ENCODE measurements around the gene CNTNAP2.

The CNTNAP2 gene

GRCh38 chr7:148095066-148095465 is 1978.5 kb downstream of the CNTNAP2 start:
- H3K79me2 ChIP-seq (ENCODE audit: control insufficient read depth, insufficient read depth, low read length), result no peaks in the 10 kb centered on the region
- H3K9ac ChIP-seq (ENCODE audit: low read length), result no peak overlapping the region
- no peak overlapping the region for H2BK15ac ChIP-seq (replicated peaks; ENCODE audit: low read depth)
- no peak overlapping the region for H4K5ac ChIP-seq (ENCODE audit: low read length)
- H2BK120ac ChIP-seq (ENCODE audit: low read depth, low read length), result no peak overlapping the region
- H3K4me1 ChIP-seq (ENCODE audit: control insufficient read depth, low read depth, low read length), result no peaks in the 10 kb centered on the region
- no peak overlapping the region for H2AK5ac ChIP-seq (ENCODE audit: low read length)
- H3K4me2 ChIP-seq (ENCODE audit: low read length), result no peak overlapping the region
- no peak overlapping the region for H3K4me3 ChIP-seq (ENCODE audit: low read length)
- no peaks in the 10 kb centered on the region for H3K27me3 ChIP-seq (ENCODE audit: insufficient read depth, low read length, poor library complexity)
- H2BK5ac ChIP-seq (ENCODE audit: low read length), result no peak overlapping the region
- H3K4ac ChIP-seq (ENCODE audit: low read depth, low read length), result no peak overlapping the region
- H3K79me1 ChIP-seq (ENCODE audit: low read length), result no peaks in the 10 kb centered on the region
- WGBS (ENCODE audit: extremely low coverage, insufficient coverage, low lambda C conversion rate), result no CpG with 5 or more reads among the region's 8 CpGs
- no peak overlapping the region for H4K8ac ChIP-seq (ENCODE audit: low read depth, low read length)
- no peak overlapping the region for H3K56ac ChIP-seq (ENCODE audit: low read length)
- H3K27ac ChIP-seq (ENCODE audit: low read depth, low read length), result no peak overlapping the region
- no peak overlapping the region for H3K23ac ChIP-seq (ENCODE audit: low read length)
- no peak overlapping the region for H3K18ac ChIP-seq (ENCODE audit: low read length)
- H3K36me3 ChIP-seq (ENCODE audit: control insufficient read depth, insufficient read depth, low read length), result no peaks in the 10 kb centered on the region
- DNase-seq, result no peak

GRCh38 chr7:148104136-148104716 is 1987.6 kb downstream of the CNTNAP2 start:
- no peak overlapping the region for H2BK120ac ChIP-seq (ENCODE audit: low read depth, low read length)
- no peak overlapping the region for H2BK15ac ChIP-seq (replicated peaks; ENCODE audit: low read depth)
- H4K5ac ChIP-seq (ENCODE audit: low read length), result no peak overlapping the region
- no peak overlapping the region for H3K23ac ChIP-seq (ENCODE audit: low read length)
- no CpG with 5 or more reads among the region's 4 CpGs for WGBS (ENCODE audit: extremely low coverage, insufficient coverage, low lambda C conversion rate)
- no peak overlapping the region for H3K4me2 ChIP-seq (ENCODE audit: low read length)
- no peak overlapping the region for H3K56ac ChIP-seq (ENCODE audit: low read length)
- H2AK5ac ChIP-seq (ENCODE audit: low read length), result no peak overlapping the region
- no peak overlapping the region for H3K4me3 ChIP-seq (ENCODE audit: low read length)
- H3K27ac ChIP-seq (ENCODE audit: low read depth, low read length), result no peak overlapping the region
- no peaks in the 10 kb centered on the region for H3K79me2 ChIP-seq (ENCODE audit: control insufficient read depth, insufficient read depth, low read length)
- H2BK5ac ChIP-seq (ENCODE audit: low read length), result no peak overlapping the region
- no peak overlapping the region for H3K18ac ChIP-seq (ENCODE audit: low read length)
- H3K4ac ChIP-seq (ENCODE audit: low read depth, low read length), result no peak overlapping the region
- no peak overlapping the region for H4K8ac ChIP-seq (ENCODE audit: low read depth, low read length)
- H3K27me3 ChIP-seq (ENCODE audit: insufficient read depth, low read length, poor library complexity), result no peaks in the 10 kb centered on the region
- H3K36me3 ChIP-seq (ENCODE audit: control insufficient read depth, insufficient read depth, low read length), result no peaks in the 10 kb centered on the region
- no peak overlapping the region for H3K9ac ChIP-seq (ENCODE audit: low read length)
- no peaks in the 10 kb centered on the region for H3K79me1 ChIP-seq (ENCODE audit: low read length)
- DNase-seq, result no peak
- H3K4me1 ChIP-seq (ENCODE audit: control insufficient read depth, low read depth, low read length), result peaks cover 7% of the 10 kb centered on the region

GRCh38 chr7:148104924-148105323 is 1988.3 kb downstream of the CNTNAP2 start:
- Histone ChIP-seq H2BK15ac (replicated peaks; ENCODE audit: low read depth) (no peak overlapping the region), H4K5ac (ENCODE audit: low read length) (no peak overlapping the region), H4K8ac (ENCODE audit: low read depth, low read length) (no peak overlapping the region), H2BK5ac (ENCODE audit: low read length) (no peak overlapping the region), H3K4me2 (ENCODE audit: low read length) (no peak overlapping the region), H2AK5ac (ENCODE audit: low read length) (no peak overlapping the region), H3K79me2 (ENCODE audit: control insufficient read depth, insufficient read depth, low read length) (no peaks in the 10 kb centered on the region), H3K27me3 (ENCODE audit: insufficient read depth, low read length, poor library complexity) (no peaks in the 10 kb centered on the region), H3K4ac (ENCODE audit: low read depth, low read length) (no peak overlapping the region), H3K4me1 (ENCODE audit: control insufficient read depth, low read depth, low read length) (peaks cover 7% of the 10 kb centered on the region), H3K23ac (ENCODE audit: low read length) (no peak overlapping the region), H3K79me1 (ENCODE audit: low read length) (no peaks in the 10 kb centered on the region), H3K56ac (ENCODE audit: low read length) (no peak overlapping the region), H3K4me3 (ENCODE audit: low read length) (no peak overlapping the region), H2BK120ac (ENCODE audit: low read depth, low read length) (no peak overlapping the region), H3K27ac (ENCODE audit: low read depth, low read length) (no peak overlapping the region), H3K9ac (ENCODE audit: low read length) (no peak overlapping the region), H3K18ac (ENCODE audit: low read length) (no peak overlapping the region), H3K36me3 (ENCODE audit: control insufficient read depth, insufficient read depth, low read length) (no peaks in the 10 kb centered on the region)
- DNase-seq, result no peak
- no CpG with 5 or more reads among the region's 2 CpGs for WGBS (ENCODE audit: extremely low coverage, insufficient coverage, low lambda C conversion rate)

GRCh38 chr7:148105853-148106252 is 1989.3 kb downstream of the CNTNAP2 start:
- no peak overlapping the region for H4K5ac ChIP-seq (ENCODE audit: low read length)
- no peaks in the 10 kb centered on the region for H3K27me3 ChIP-seq (ENCODE audit: insufficient read depth, low read length, poor library complexity)
- no peaks in the 10 kb centered on the region for H3K36me3 ChIP-seq (ENCODE audit: control insufficient read depth, insufficient read depth, low read length)
- no peak overlapping the region for H2BK5ac ChIP-seq (ENCODE audit: low read length)
- H3K27ac ChIP-seq (ENCODE audit: low read depth, low read length), result no peak overlapping the region
- no peak overlapping the region for H2BK120ac ChIP-seq (ENCODE audit: low read depth, low read length)
- H3K4me2 ChIP-seq (ENCODE audit: low read length), result no peak overlapping the region
- no peak overlapping the region for H3K18ac ChIP-seq (ENCODE audit: low read length)
- H3K23ac ChIP-seq (ENCODE audit: low read length), result no peak overlapping the region
- no peak overlapping the region for H2AK5ac ChIP-seq (ENCODE audit: low read length)
- DNase-seq, result no peak
- H3K79me1 ChIP-seq (ENCODE audit: low read length), result no peaks in the 10 kb centered on the region
- peaks cover 7% of the 10 kb centered on the region for H3K4me1 ChIP-seq (ENCODE audit: control insufficient read depth, low read depth, low read length)
- no CpG with 5 or more reads among the region's 1 CpG for WGBS (ENCODE audit: extremely low coverage, insufficient coverage, low lambda C conversion rate)
- H3K9ac ChIP-seq (ENCODE audit: low read length), result no peak overlapping the region
- no peak overlapping the region for H3K4ac ChIP-seq (ENCODE audit: low read depth, low read length)
- no peaks in the 10 kb centered on the region for H3K79me2 ChIP-seq (ENCODE audit: control insufficient read depth, insufficient read depth, low read length)
- no peak overlapping the region for H4K8ac ChIP-seq (ENCODE audit: low read depth, low read length)
- no peak overlapping the region for H2BK15ac ChIP-seq (replicated peaks; ENCODE audit: low read depth)
- no peak overlapping the region for H3K56ac ChIP-seq (ENCODE audit: low read length)
- H3K4me3 ChIP-seq (ENCODE audit: low read length), result no peak overlapping the region

- Histone ChIP-seq H2BK120ac (ENCODE audit: low read depth, low read length) (no peak overlapping the region), H2BK5ac (ENCODE audit: low read length) (no peak overlapping the region), H3K79me2 (ENCODE audit: control insufficient read depth, insufficient read depth, low read length) (no peaks in the 10 kb centered on the region), H2BK15ac (replicated peaks; ENCODE audit: low read depth) (no peak overlapping the region), H4K8ac (ENCODE audit: low read depth, low read length) (no peak overlapping the region), H3K27ac (ENCODE audit: low read depth, low read length) (no peak overlapping the region), H3K4me2 (ENCODE audit: low read length) (no peak overlapping the region), H3K9ac (ENCODE audit: low read length) (no peak overlapping the region), H3K23ac (ENCODE audit: low read length) (no peak overlapping the region), H3K36me3 (ENCODE audit: control insufficient read depth, insufficient read depth, low read length) (no peaks in the 10 kb centered on the region), H3K79me1 (ENCODE audit: low read length) (no peaks in the 10 kb centered on the region), H3K56ac (ENCODE audit: low read length) (no peak overlapping the region), H3K4ac (ENCODE audit: low read depth, low read length) (no peak overlapping the region), H3K4me1 (ENCODE audit: control insufficient read depth, low read depth, low read length) (peaks cover 7% of the 10 kb centered on the region), H3K4me3 (ENCODE audit: low read length) (no peak overlapping the region), H3K27me3 (ENCODE audit: insufficient read depth, low read length, poor library complexity) (no peaks in the 10 kb centered on the region), H3K18ac (ENCODE audit: low read length) (no peak overlapping the region), H4K5ac (ENCODE audit: low read length) (no peak overlapping the region), H2AK5ac (ENCODE audit: low read length) (no peak overlapping the region)
- WGBS (ENCODE audit: extremely low coverage, insufficient coverage, low lambda C conversion rate), result no CpG with 5 or more reads among the region's 6 CpGs
- no peak for DNase-seq
Observed at GRCh38 chr7:148107443-148108127, 1991.0 kb downstream of the CNTNAP2 start.

- no peaks in the 10 kb centered on the region for H3K79me2 ChIP-seq (ENCODE audit: control insufficient read depth, insufficient read depth, low read length)
- no peak overlapping the region for H2BK120ac ChIP-seq (ENCODE audit: low read depth, low read length)
- WGBS (ENCODE audit: extremely low coverage, insufficient coverage, low lambda C conversion rate), result no CpG with 5 or more reads among the region's 4 CpGs
- H3K27me3 ChIP-seq (ENCODE audit: insufficient read depth, low read length, poor library complexity), result no peaks in the 10 kb centered on the region
- H3K4me3 ChIP-seq (ENCODE audit: low read length), result no peak overlapping the region
- H3K18ac ChIP-seq (ENCODE audit: low read length), result no peak overlapping the region
- H3K79me1 ChIP-seq (ENCODE audit: low read length), result no peaks in the 10 kb centered on the region
- no peak overlapping the region for H4K8ac ChIP-seq (ENCODE audit: low read depth, low read length)
- no peak overlapping the region for H2BK5ac ChIP-seq (ENCODE audit: low read length)
- H3K36me3 ChIP-seq (ENCODE audit: control insufficient read depth, insufficient read depth, low read length), result no peaks in the 10 kb centered on the region
- H3K56ac ChIP-seq (ENCODE audit: low read length), result no peak overlapping the region
- no peak overlapping the region for H2AK5ac ChIP-seq (ENCODE audit: low read length)
- DNase-seq, result no peak
- no peak overlapping the region for H3K27ac ChIP-seq (ENCODE audit: low read depth, low read length)
- H3K23ac ChIP-seq (ENCODE audit: low read length), result no peak overlapping the region
- no peak overlapping the region for H2BK15ac ChIP-seq (replicated peaks; ENCODE audit: low read depth)
- H4K5ac ChIP-seq (ENCODE audit: low read length), result no peak overlapping the region
- H3K4me1 ChIP-seq (ENCODE audit: control insufficient read depth, low read depth, low read length), result peaks cover 7% of the 10 kb centered on the region
- no peak overlapping the region for H3K9ac ChIP-seq (ENCODE audit: low read length)
- H3K4me2 ChIP-seq (ENCODE audit: low read length), result no peak overlapping the region
- H3K4ac ChIP-seq (ENCODE audit: low read depth, low read length), result no peak overlapping the region
Observed at GRCh38 chr7:148108381-148108780, 1991.8 kb downstream of the CNTNAP2 start.
